GM18507 (cell line): ENCODE data around the gene ANO7.

ENCODE experiments used
- DNase-seq: peaks from one replicate; pipeline ENCODE4 v3.0.0; 2011; ENCODE audit warnings: low read depth; ENCODE audit not compliant: insufficient read length; ENCODE audit errors: extremely low spot score
- FAIRE-seq: peaks from 2 replicates; lab custom pipeline; 2011; peaks lifted over from hg19 to GRCh38; lab: Jason Lieb, UNC

ANO7 gene

GRCh38 chr2:241263061-241263460, 74.6 kb downstream of the ANO7 start:
- DNase-seq (no peak), FAIRE-seq (no peak)

GRCh38 chr2:241265506-241265905, 77.0 kb downstream of the ANO7 start:
- DNase-seq (no peak), FAIRE-seq (no peak)

- DNase-seq (no peak), FAIRE-seq (no peak)
These were observed 79.0 kb downstream of the ANO7 start for GRCh38 chr2:241267249-241268067.

GRCh38 chr2:241268306-241268705, 79.8 kb downstream of the ANO7 start:
- DNase-seq (no peak), FAIRE-seq (no peak)

- no peak for DNase-seq
- FAIRE-seq: no peak
These were observed 80.4 kb downstream of the ANO7 start for GRCh38 chr2:241268716-241269445.

GRCh38 chr2:241269707-241270520, 81.4 kb downstream of the ANO7 start:
- FAIRE-seq: no peak

GRCh38 chr2:241270531-241270930, 82.1 kb downstream of the ANO7 start:
- DNase-seq: no peak
- FAIRE-seq: no peak

More at GRCh38 chr2:241269707-241270520, 81.4 kb downstream of the ANO7 start:
- no peak for DNase-seq

- peak; percentile 68 for FAIRE-seq
- peak; percentile 38 for DNase-seq
These were observed 83.3 kb downstream of the ANO7 start for GRCh38 chr2:241271706-241272302.

GRCh38 chr2:241272303-241273209, 84.1 kb downstream of the ANO7 start:
- peak; percentile 38 for DNase-seq
- no peak for FAIRE-seq

- no peak for FAIRE-seq
- no peak for DNase-seq
These were observed 84.9 kb downstream of the ANO7 start for GRCh38 chr2:241273210-241274020.

GRCh38 chr2:241274127-241274526, 85.7 kb downstream of the ANO7 start:
- no peak for DNase-seq
- FAIRE-seq: no peak
